K562 (cell line): ENCODE results near the gene TEX47. TPM values are rescaled to one million over a fixed set of nuclear protein-coding genes. Genes with fewer than 3 reads are reported as not detected.
A peak's percentile ranks its signal among the peaks of the same experiment; 100 is the strongest.

Source experiments
- ARID2 ChIP-seq: fragments of 450-650 bp; IDR thresholded peaks from 2 replicates; pipeline ENCODE4 v1.6.1; 2017; ENCODE audit warnings: antibody characterized with exemption, mild to moderate bottlenecking
- CTCF ChIP-seq, 3 experiments: IDR thresholded peaks in 2 of 3; conservative IDR thresholded peaks in 1 of 3; 2 replicates each; pipeline ENCODE4 v1.5.1; 2011 to 2012; ENCODE audit warnings: low read length in 3 of 3, mild to moderate bottlenecking in 3 of 3, control low read depth in 2 of 3, improper control_type of control experiment in 1 of 3, inconsistent platforms in 1 of 3, low read depth in 1 of 3, mixed read lengths in 1 of 3, moderate library complexity in 1 of 3; ENCODE audit not compliant: insufficient read depth in 2 of 3
- GABPB1 ChIP-seq: sonication (generic); formaldehyde crosslinking; IDR thresholded peaks from 2 replicates; pipeline ENCODE4 v1.8.0; 2022; ENCODE audit warnings: mild to moderate bottlenecking, missing genetic modification reagents
- MAX ChIP-seq: sonication (generic); formaldehyde crosslinking; IDR thresholded peaks from 2 replicates; pipeline ENCODE4 v1.9.0; 2022; ENCODE audit warnings: mild to moderate bottlenecking, missing genetic modification reagents
- PRDM10 ChIP-seq: fragments of 450-650 bp; IDR thresholded peaks from 2 replicates; pipeline ENCODE4 v1.6.1; 2018; ENCODE audit not compliant: partially characterized antibody
- TOE1 ChIP-seq, 2 experiments: fragments of 450-650 bp in 1 of 2; sonication (generic) in 1 of 2; formaldehyde crosslinking in 1 of 2; IDR thresholded peaks; 2 replicates each; pipeline versions ENCODE4 v1.7.1 to v1.8.0; 2016 to 2022; ENCODE audit warnings: borderline replicate concordance in 2 of 2, mild to moderate bottlenecking in 2 of 2, antibody characterized with exemption in 1 of 2, inconsistent platforms in 1 of 2, low read depth in 1 of 2, missing genetic modification reagents in 1 of 2, moderate library complexity in 1 of 2
- ZNF23 ChIP-seq: fragments of 250-450 bp; sonication (Bioruptor Pico); IDR thresholded peaks from 2 replicates; pipeline ENCODE4 v1.4.0; 2020; ENCODE audit warnings: mild to moderate bottlenecking
- ZNF766 ChIP-seq: fragments of 200-800 bp; sonication (Bioruptor generic); conservative IDR thresholded peaks from 2 replicates; pipeline ENCODE4 v1.6.1; 2016; ENCODE audit warnings: missing genetic modification characterization, missing compliant biosample characterization
- polyA plus RNA-seq, 8 experiments: library from polyadenylated mRNA; depleted of rRNA in 4 of 8; stranded (reverse) in 5 of 8; unstranded in 3 of 8; fragments of >200 nt; fragmentation: Nextera tagmentation in 2 of 8; fragmentation: Illumina TruSeq in 1 of 8; extraction: Ambion mirVana in 2 of 8; extraction: Trizol in 1 of 8; gene quantifications; 2 replicates each; pipeline versions ENCODE4 v1.2.1 to v1.2.3, GENCODE V29; 2011 to 2014; ENCODE audit warnings: inconsistent platforms in 1 of 8, missing spikeins in 1 of 8
- total RNA-seq, 7 experiments: library from RNA; depleted of rRNA in 6 of 7; stranded (reverse); fragments of >200 nt in 6 of 7; fragmentation: Illumina TruSeq in 2 of 7; extraction: Trizol in 2 of 7; gene quantifications; 2 replicates each; pipeline versions ENCODE4 v1.2.1 to v1.2.3, GENCODE V29; 2011 to 2021; ENCODE audit warnings: low replicate concordance in 1 of 7

Gene TEX47
- total and polyA plus RNA-seq, 9 of the 15 experiments (the other 6 are each of a cell fraction or from before 2014, with no cell fraction given): not detected

GRCh38 chr7:88758381-88759229 is 36.9 kb downstream of the TEX47 start (continued):
- TF ChIP-seq PRDM10 (peak; percentile 80), ZNF23 (CRISPR knock-in tag) (no peak), CTCF (IDR thresholded peaks at IDR 0.05 in 2 of 3, conservative IDR thresholded peaks at IDR 0.05 in 1 of 3; ENCODE audit: insufficient read depth in 2 of 3, low read depth in 1 of 3, low read length in 3 of 3) (peak in 1 of 3 experiments; percentile 32; a peak in 2 of 6 replicates), TOE1 (IDR thresholded peaks at IDR 0.05; ENCODE audit: borderline replicate concordance) (no peak), TOE1 (CRISPR knock-in tag; IDR thresholded peaks at IDR 0.05; ENCODE audit: borderline replicate concordance, low read depth) (no peak), GABPB1 (0 out of 2 replicates have a peak, but pooled peaks have one; percentile 18), MAX (no peak), ARID2 (no peak), ZNF766 (CRISPR knock-in tag) (0 out of 2 replicates have a peak, but pooled peaks have one; percentile 7)
